Nucleus accumbens (tissue), 56 donors: ENCODE data around the gene GPR50.

Experiments
- DNase-seq, 56 donors: peaks; one replicate each; lab custom pipeline; 2025; lab: John Stamatoyannopoulos, UW

GPR50 gene

DNA sequence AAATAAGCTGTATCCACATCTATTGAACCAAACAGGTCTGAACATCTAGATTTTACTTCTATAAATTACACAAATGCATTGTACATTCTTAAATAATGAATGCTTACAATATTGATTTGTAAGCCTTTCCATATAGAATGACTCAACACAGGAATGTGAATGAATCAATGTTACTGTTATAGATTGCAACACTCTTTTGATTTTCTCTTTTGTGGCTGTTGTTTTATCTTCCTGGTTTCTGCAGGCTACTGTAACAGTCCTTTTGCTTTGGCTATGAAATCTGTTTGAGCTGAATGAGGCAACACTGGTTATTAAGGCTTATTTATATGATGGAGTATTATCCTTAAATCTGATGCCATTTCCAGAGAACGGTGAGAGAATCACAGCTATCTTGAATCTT lies 49.5 kb downstream of the GPR50 start:
- no peak for DNase-seq

DNA sequence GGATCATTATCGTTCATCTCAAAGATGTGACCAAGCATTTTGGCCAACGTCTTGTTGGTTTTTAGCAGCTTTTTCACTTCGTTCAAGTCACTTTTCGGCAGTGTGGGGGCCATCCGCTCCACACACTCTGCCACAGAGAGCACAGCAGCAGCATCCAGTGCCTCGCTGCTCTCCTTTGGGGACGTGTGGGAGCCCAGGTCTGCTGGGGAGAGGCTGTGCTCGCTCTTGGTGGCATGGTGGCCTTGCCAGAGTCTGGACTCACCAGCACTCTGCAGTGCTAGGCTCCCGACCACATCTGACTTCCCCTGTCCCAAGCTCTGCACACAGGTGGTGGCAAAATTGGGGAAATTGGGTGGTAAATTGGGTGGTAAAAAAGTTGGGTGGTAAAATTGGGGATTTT lies 50.6 kb downstream of the GPR50 start:
- no peak for DNase-seq

- DNase-seq = no peak
These were observed 51.2 kb downstream of the GPR50 start for GRCh38 chrX:151227627-151228026.

DNA sequence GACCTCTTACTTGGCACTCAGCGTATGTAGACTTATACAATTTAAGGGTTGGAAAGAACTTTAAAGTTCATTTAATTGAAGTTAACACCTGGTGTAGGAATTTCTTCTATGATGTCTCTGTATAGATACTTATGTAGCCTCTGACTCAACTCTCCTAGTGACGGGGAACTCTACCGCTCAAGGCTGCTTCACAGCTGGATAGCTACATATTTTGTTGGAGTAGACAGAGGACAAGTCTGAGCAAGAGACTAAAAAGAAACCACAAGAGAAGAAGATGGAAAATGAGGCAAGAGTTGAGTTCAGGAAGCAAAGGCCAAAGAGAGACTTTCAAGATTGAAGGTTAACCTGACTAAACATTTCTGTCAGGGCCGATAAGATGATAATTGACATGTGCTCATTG lies 52.6 kb downstream of the GPR50 start:
- DNase-seq = no peak
